Stimulated activated CD4-positive, alpha-beta T cell treated with anti-CD3 and anti-CD28 coated beads, Interleukin-1b, Interleukin-23, amount 100 ng/mL, for 48 hours (primary cell): ENCODE results near the gene BCL2L1.

Source experiments
- DNase-seq: peaks from one replicate; pipeline ENCODE4 v3.0.0-alpha.2; 2020

Gene BCL2L1

GRCh38 chr20:31723319-31724078, 831 bp upstream of the BCL2L1 start:
- DNase-seq = peak; percentile 98

- no peak for DNase-seq
Measured at GRCh38 chr20:31723069-31723318, 326 bp upstream of the BCL2L1 start.

- peak; percentile 24 for DNase-seq
Measured at GRCh38 chr20:31721408-31722256, 1.0 kb downstream of the BCL2L1 start.

GRCh38 chr20:31720486-31721407, 1.9 kb downstream of the BCL2L1 start:
- peak; percentile 14 for DNase-seq

GRCh38 chr20:31719644-31720485, 2.8 kb downstream of the BCL2L1 start:
- no peak for DNase-seq

GRCh38 chr20:31718952-31719643, 3.6 kb downstream of the BCL2L1 start:
- peak; percentile 6 for DNase-seq

- DNase-seq = no peak
Measured at GRCh38 chr20:31717478-31718201, 5.0 kb downstream of the BCL2L1 start.

GRCh38 chr20:31716818-31717477, 5.7 kb downstream of the BCL2L1 start:
- no peak for DNase-seq

- DNase-seq = no peak
Measured at GRCh38 chr20:31716351-31716750, 6.3 kb downstream of the BCL2L1 start.

- no peak for DNase-seq
Measured at GRCh38 chr20:31715766-31716165, 6.9 kb downstream of the BCL2L1 start.

- no peak for DNase-seq
Measured at GRCh38 chr20:31713312-31714273, 9.1 kb downstream of the BCL2L1 start.

- no peak for DNase-seq
Measured at GRCh38 chr20:31712564-31713311, 9.9 kb downstream of the BCL2L1 start.

GRCh38 chr20:31712112-31712553, 10.5 kb downstream of the BCL2L1 start:
- no peak for DNase-seq

GRCh38 chr20:31711179-31712111, 11.2 kb downstream of the BCL2L1 start:
- no peak for DNase-seq

- DNase-seq = no peak
Measured at GRCh38 chr20:31710423-31711108, 12.1 kb downstream of the BCL2L1 start.

GRCh38 chr20:31709939-31710338, 12.7 kb downstream of the BCL2L1 start:
- no peak for DNase-seq
